HT1080 (cell line): ENCODE data around the gene ADCY5. TPM values are rescaled to one million over a fixed set of nuclear protein-coding genes. Genes with fewer than 3 reads are reported as not detected.

Experiments
- DNase-seq: peaks from one replicate; pipeline ENCODE4 v3.0.0-alpha.2; 2015; ENCODE audit warnings: low read depth
- total RNA-seq: library from RNA; depleted of rRNA; stranded (reverse); fragments of >200 nt; shearing (Covaris generic); gene quantifications from 2 replicates; pipeline ENCODE4 v1.2.3, GENCODE V29; 2014

Gene ADCY5
- total RNA-seq, 1 experiment from 2014 or later: 1.7 TPM

GRCh38 chr3:123371859-123372685 lies 76.8 kb downstream of the ADCY5 start:
- no peak for DNase-seq

GRCh38 chr3:123371426-123371825 lies 77.5 kb downstream of the ADCY5 start:
- DNase-seq: no peak

DNA sequence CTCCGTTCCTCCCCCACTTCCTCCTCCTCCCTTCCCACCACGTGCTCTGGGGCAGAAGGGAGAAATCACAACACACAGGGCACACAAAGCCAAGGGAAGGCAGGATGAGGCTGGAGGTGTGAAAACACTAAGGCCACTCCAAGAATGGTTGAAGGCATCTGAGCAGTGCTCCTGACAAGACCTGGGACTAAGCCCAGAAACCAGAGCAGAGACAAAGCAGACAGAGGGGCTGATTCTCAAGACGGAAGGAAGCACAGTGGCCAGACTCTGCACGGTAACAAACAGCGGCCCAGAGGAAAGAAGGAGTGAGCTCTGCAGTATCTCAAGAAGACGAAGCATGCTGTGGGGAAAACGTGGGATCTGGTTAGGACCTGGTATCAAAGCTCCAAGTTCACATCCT lies 78.1 kb downstream of the ADCY5 start:
- no peak for DNase-seq

GRCh38 chr3:123369085-123369484 lies 79.8 kb downstream of the ADCY5 start:
- DNase-seq: no peak

DNA sequence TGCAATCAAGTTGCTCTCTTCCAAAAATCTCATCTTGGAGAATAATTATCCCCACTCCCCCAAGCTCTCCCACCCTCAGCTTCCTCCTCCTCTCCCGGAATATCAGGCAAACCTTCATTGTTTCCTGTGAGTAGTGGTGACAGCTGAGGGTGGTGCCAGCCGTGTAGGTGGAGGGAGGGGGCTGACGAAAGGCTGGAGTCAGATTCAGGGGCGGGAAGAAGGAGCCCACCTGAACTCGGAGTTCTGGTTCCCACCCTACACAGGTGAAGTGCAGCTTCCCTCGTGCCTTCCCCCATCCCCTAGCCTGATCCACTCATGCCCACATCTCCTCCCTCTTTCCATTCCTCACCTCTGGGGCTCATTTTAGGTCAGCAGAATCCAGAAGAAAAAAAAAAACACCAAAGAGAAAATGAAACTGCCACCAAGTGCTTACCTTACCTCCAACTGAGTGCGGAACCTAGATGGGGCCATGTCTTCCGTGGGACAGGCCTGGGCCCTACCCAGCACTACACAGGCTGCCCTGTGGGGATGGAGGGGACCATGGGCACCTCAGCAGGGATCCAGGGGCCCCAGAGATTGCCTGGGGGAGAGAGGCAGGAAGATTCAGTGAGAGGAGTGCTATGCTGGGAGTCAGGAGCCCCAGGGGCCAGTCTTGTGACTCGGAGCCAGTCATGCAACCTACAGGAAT lies 81.3 kb downstream of the ADCY5 start:
- no peak for DNase-seq

- peak; percentile 63 for DNase-seq
Measured at GRCh38 chr3:123365450-123366143, 83.3 kb downstream of the ADCY5 start.

DNA sequence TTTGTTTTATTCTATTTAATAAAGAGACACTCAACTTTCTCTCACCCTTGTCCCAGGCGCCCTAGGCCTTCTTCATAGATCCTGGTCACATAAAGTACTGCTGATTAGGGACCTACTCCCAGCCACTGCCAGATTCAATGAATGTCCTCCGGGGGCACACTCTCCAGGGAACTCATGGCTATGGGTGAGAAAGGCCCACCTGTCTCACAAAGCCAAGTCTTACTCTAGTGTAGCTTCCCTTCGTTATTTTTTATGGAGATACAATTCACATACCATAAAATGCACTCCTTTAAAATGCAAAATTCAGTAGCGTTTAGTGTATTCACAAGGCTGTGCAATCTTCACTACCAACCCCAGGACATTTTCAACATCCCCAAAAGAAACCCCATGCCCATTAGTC lies 87.8 kb downstream of the ADCY5 start:
- DNase-seq: no peak

DNA sequence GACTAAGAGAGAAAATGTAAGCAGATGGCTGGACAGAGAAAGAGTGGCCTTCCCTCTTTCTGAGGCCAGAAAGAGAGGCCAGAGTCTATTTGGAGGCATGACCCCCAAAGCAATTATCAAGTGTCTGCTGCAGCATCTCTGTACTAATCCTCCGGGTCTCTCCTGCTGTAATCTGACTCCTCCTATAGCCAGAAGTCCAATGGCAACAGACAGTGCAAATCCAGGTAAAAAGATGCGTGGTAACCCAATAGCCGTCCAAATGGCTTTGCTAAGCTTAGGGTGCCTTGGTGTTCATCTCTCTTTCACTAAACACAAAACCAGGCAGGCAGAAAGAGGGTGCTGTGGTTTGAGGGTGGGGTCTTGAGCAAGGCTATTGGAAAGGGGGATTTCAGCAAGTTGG lies 91.6 kb downstream of the ADCY5 start:
- no peak for DNase-seq

GRCh38 chr3:123353850-123354233 lies 95.0 kb downstream of the ADCY5 start:
- peak; percentile 94 for DNase-seq

GRCh38 chr3:123353227-123353849 lies 95.6 kb downstream of the ADCY5 start:
- DNase-seq: no peak

- DNase-seq: no peak
Measured at GRCh38 chr3:123352134-123352554, 96.7 kb downstream of the ADCY5 start.

GRCh38 chr3:123351501-123351900 lies 97.4 kb downstream of the ADCY5 start:
- no peak for DNase-seq

DNA sequence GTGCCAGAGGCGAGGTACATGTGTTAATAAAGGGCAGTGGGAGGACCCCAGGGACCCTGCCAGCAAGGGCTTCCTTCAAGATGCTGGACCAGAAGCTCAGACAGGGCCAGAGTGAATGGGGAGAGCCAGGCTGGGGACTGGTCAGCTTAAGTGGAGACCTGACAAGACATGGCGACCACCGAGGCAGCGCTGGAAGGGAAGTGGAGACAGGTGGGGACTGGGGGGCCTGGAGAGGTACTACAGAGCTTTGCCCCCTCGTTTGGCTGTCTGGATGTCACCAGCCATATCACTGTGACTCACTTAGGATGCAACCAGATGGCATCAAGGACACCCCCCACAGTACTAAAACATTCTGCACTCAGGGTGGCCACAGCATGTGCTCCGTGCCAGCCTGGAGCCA lies 97.9 kb downstream of the ADCY5 start:
- DNase-seq: no peak

GRCh38 chr3:123349566-123350435 lies 99.1 kb downstream of the ADCY5 start:
- no peak for DNase-seq

GRCh38 chr3:123349201-123349535 lies 99.7 kb downstream of the ADCY5 start:
- peak; percentile 39 for DNase-seq

DNA sequence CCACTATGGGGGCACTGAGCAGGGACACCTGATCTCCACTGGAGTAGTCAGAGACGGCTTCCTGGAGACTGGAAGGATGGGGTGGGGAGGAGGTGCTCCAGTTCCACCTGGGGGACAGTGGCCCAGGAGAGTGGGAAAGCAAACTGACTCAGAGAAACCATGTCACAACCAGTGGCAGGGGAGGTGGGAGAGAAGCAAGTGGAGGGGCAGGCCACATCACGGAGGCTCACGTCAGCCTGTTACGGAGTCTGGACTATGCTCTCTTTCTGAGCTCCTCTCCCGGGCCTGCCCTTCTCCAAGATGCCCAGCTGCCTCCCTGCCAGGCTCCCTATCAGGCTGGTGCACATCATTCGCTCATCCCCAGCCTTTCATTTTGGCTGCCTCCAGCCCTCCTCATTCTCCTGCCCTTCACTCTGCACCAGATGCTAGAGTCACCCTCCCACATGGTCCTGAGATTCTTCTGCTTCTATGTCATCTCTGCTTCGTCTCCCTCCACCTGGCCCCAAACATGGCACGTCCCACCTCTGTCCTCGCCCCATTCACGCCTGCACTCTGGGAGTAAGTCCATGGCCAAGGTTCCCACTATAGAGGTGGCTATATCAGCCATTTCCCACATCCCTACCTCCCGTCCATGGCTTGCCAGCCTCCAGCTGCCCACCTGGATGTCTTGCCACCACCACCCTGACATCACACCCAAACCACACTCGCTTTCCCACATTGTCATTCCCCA lies 100.3 kb downstream of the ADCY5 start:
- no peak for DNase-seq

GRCh38 chr3:123347691-123348264 lies 101.1 kb downstream of the ADCY5 start:
- DNase-seq: peak; percentile 49

GRCh38 chr3:123347205-123347604 lies 101.7 kb downstream of the ADCY5 start:
- DNase-seq: no peak

GRCh38 chr3:123346021-123346420 lies 102.9 kb downstream of the ADCY5 start:
- DNase-seq: no peak
